Limb (tissue), 2 donors: ENCODE data around the gene MARS2.
"Not testable (repeated sequence)": the region's sequence is repeated elsewhere in the genome, so short reads cannot be mapped to it uniquely, and the experiment has no call there.

Experiments
- DNase-seq, 2 donors: peaks; one replicate each; pipeline ENCODE4 v3.0.0-alpha.2; 2016; ENCODE audit errors: extremely low spot score in 2 of 2

MARS2 gene

GRCh38 chr2:197705121-197705911 is at the start of gene MARS2:
Gene MARS2, plus strand, starts transcription at chr2:197705369. Its CDS starts 37 bp downstream, at chr2:197705406.
- DNase-seq: peak; percentile 95 to 96

- no peak for DNase-seq
Measured at GRCh38 chr2:197657562-197657961, 47.6 kb upstream of the MARS2 start.

GRCh38 chr2:197661626-197662025 is 43.5 kb upstream of the MARS2 start:
- no peak for DNase-seq

- DNase-seq: no peak
Measured at GRCh38 chr2:197666277-197666676, 38.9 kb upstream of the MARS2 start.

GRCh38 chr2:197668296-197668695 is 36.9 kb upstream of the MARS2 start:
- no peak for DNase-seq

GRCh38 chr2:197669077-197669476 is 36.1 kb upstream of the MARS2 start:
- DNase-seq: no peak

GRCh38 chr2:197672371-197672893 is 32.7 kb upstream of the MARS2 start:
- DNase-seq: no peak

GRCh38 chr2:197673106-197673505 is 32.1 kb upstream of the MARS2 start:
- peak in 1 of 2 donors; percentile 27 for DNase-seq

GRCh38 chr2:197673606-197674005 is 31.6 kb upstream of the MARS2 start:
- DNase-seq: no peak

- DNase-seq: no peak
Measured at GRCh38 chr2:197674060-197674459, 31.1 kb upstream of the MARS2 start.

- peak in 1 of 2 donors; percentile 27 for DNase-seq
Measured at GRCh38 chr2:197674591-197674990, 30.6 kb upstream of the MARS2 start.

GRCh38 chr2:197675246-197675645 is 29.9 kb upstream of the MARS2 start, which contains the start of gene RFTN2:
Gene RFTN2, minus strand, starts transcription at chr2:197675587. Its CDS starts 129 bp downstream, at chr2:197675458.
- DNase-seq: peak; percentile 25 to 34

- peak; percentile 70 to 84 for DNase-seq
Measured at GRCh38 chr2:197675711-197676188, 29.4 kb upstream of the MARS2 start.

GRCh38 chr2:197677056-197677455 is 28.1 kb upstream of the MARS2 start:
- no peak for DNase-seq

GRCh38 chr2:197677483-197677882 is 27.7 kb upstream of the MARS2 start:
- DNase-seq: no peak

- not testable (repeated sequence) for DNase-seq
Measured at GRCh38 chr2:197695206-197695605, 10.0 kb upstream of the MARS2 start.

GRCh38 chr2:197695971-197696370 is 9.2 kb upstream of the MARS2 start:
- not testable (repeated sequence) for DNase-seq

- not testable (repeated sequence) for DNase-seq
Measured at GRCh38 chr2:197696571-197696970, 8.6 kb upstream of the MARS2 start.

- DNase-seq: not testable (repeated sequence)
Measured at GRCh38 chr2:197699724-197700123, 5.4 kb upstream of the MARS2 start.

- no peak for DNase-seq
Measured at GRCh38 chr2:197700960-197701359, 4.2 kb upstream of the MARS2 start.

GRCh38 chr2:197704434-197705120 is 592 bp upstream of the MARS2 start:
- DNase-seq: no peak
